HL-60/S4 treated with retinoic acid at 250 ng/mL for 4 days and 3 days (cell line): Measurements from ENCODE around the gene CPED1.
"Not testable (repeated sequence)": the region's sequence is repeated elsewhere in the genome, so short reads cannot be mapped to it uniquely, and the experiment has no call there.

Experiments used
- in situ Hi-C: fragments of 300-500 bp; cut with MboI; formaldehyde crosslinking; loops from 2 replicates; pipeline ENCODE4 v1.7.0; 2022; ENCODE audit warnings: low sequenced_read_pairs

CPED1 gene

GRCh38 chr7:121036776-121037175 is 48.3 kb downstream of the CPED1 start:
- in situ Hi-C loops, result not testable (repeated sequence)

GRCh38 chr7:121037329-121037728 is 48.8 kb downstream of the CPED1 start:
- in situ Hi-C loops, result not testable (repeated sequence)

- in situ Hi-C loops, result no loop called here
These were observed 49.6 kb downstream of the CPED1 start for GRCh38 chr7:121037957-121038716.

GRCh38 chr7:121038717-121039509 is 50.4 kb downstream of the CPED1 start:
- in situ Hi-C loops, result no loop called here

- in situ Hi-C loops, result no loop called here
These were observed 51.0 kb downstream of the CPED1 start for GRCh38 chr7:121039510-121039822.

GRCh38 chr7:121039994-121040393 is 51.5 kb downstream of the CPED1 start:
- in situ Hi-C loops, result no loop called here

- in situ Hi-C loops, result no loop called here
These were observed 53.1 kb downstream of the CPED1 start for GRCh38 chr7:121041516-121042148.

GRCh38 chr7:121042195-121042594 is 53.7 kb downstream of the CPED1 start:
- in situ Hi-C loops, result no loop called here

GRCh38 chr7:121042899-121043298 is 54.4 kb downstream of the CPED1 start:
- in situ Hi-C loops, result no loop called here

- in situ Hi-C loops, result no loop called here
These were observed 55.1 kb downstream of the CPED1 start for GRCh38 chr7:121043314-121044234.

GRCh38 chr7:121045090-121045489 is 56.6 kb downstream of the CPED1 start:
- in situ Hi-C loops, result no loop called here

GRCh38 chr7:121046009-121046408 is 57.5 kb downstream of the CPED1 start:
- in situ Hi-C loops, result no loop called here

GRCh38 chr7:121046893-121047468 is 58.5 kb downstream of the CPED1 start:
- in situ Hi-C loops, result no loop called here

GRCh38 chr7:121048195-121048594 is 59.7 kb downstream of the CPED1 start:
- in situ Hi-C loops, result no loop called here

- in situ Hi-C loops, result no loop called here
These were observed 60.7 kb downstream of the CPED1 start for GRCh38 chr7:121049028-121049791.

- in situ Hi-C loops, result no loop called here
These were observed 61.4 kb downstream of the CPED1 start for GRCh38 chr7:121049897-121050296.

- in situ Hi-C loops, result no loop called here
These were observed 64.7 kb downstream of the CPED1 start for GRCh38 chr7:121053219-121053618.

GRCh38 chr7:121054925-121055324 is 66.4 kb downstream of the CPED1 start:
- in situ Hi-C loops, result no loop called here

- in situ Hi-C loops, result no loop called here
These were observed 69.4 kb downstream of the CPED1 start for GRCh38 chr7:121057878-121058277.

GRCh38 chr7:121058975-121059374 is 70.5 kb downstream of the CPED1 start:
- in situ Hi-C loops, result no loop called here
